Activated CD4-positive, alpha-beta T cell treated with anti-CD3 and anti-CD28 coated beads, Interleukin-2, Interleukin-4, amounts not matched to agents 100 ng/mL and 50 ng/mL, durations not matched to agents 16 hours and 8 hours (primary cell): Measurements from ENCODE around the gene WBP1L.
"Not testable (repeated sequence)": the region's sequence is repeated elsewhere in the genome, so short reads cannot be mapped to it uniquely, and the experiment has no call there.

ENCODE experiments used
- DNase-seq: peaks from one replicate; pipeline ENCODE4 v3.0.0-alpha.2; 2020; ENCODE audit warnings: low spot score

The WBP1L gene

GRCh38 chr10:102743588-102744373, at the start of gene WBP1L:
WBP1L (plus strand) TSS chr10:102743948; CDS start chr10:102744054, 106 bp downstream.
- DNase-seq, result peak; percentile 99

DNA sequence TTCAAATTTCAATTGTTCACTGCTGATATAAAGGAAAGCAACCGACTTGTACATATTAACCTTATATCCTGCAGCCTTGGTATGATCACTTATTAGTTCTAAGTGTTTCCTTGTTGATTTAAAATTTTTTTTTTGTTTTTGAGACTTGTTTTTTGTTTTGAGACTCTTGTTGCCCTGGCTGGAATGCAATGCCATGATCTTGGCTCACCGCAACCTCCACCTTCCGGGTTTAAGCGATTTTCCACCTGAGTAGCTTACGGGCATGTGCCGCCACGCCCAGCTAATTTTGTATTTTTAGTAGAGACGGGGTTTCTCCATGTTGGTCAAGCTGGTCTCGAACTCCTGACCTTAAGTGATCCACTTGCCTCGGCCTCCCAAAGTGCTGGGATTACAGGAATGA, 48.3 kb upstream of the WBP1L start:
- DNase-seq, result not testable (repeated sequence)

- no peak for DNase-seq
Observed at GRCh38 chr10:102696736-102697135, 47.0 kb upstream of the WBP1L start.

- no peak for DNase-seq
Observed at GRCh38 chr10:102698894-102699293, 44.9 kb upstream of the WBP1L start.

DNA sequence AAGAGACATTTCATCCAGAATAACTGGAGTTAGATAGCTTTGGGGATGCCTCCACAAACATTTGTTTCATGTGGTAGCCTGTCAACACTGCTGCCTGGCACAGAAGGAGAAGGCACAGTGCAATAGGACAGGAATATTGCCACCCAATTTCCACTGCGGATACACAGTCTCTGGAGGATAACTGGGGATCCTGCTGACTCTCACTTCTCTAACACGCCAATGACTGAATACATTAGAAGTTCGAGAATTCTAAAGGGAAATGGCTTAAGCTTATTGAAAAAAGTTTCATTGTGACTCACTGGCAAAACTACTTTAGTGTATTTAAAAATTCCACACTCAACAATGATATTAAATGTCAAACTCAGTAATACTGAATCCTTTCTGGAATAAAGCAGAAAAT, 42.5 kb upstream of the WBP1L start:
- no peak for DNase-seq

DNA sequence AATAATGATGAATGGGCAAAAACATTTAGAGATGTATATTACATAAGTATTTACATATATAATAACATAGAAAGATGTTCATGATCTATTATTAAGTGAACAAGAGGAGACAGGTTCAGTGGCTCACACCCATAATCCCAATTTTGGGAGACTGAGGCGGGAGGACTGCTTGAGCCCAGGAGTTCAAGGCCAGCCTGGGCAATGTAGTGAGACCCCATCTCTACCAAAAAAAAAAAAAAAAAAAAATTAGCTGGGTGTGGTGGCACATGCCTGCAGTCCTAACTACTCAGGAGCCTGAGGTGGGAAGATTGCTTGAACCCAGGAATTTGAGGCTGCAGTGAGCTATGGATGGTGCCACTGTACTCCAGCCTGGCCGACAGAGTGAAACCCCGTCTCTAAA, 42.0 kb upstream of the WBP1L start:
- no peak for DNase-seq

GRCh38 chr10:102702742-102703141, 41.0 kb upstream of the WBP1L start:
- DNase-seq, result no peak

- DNase-seq, result no peak
Observed at GRCh38 chr10:102704915-102705314, 38.8 kb upstream of the WBP1L start.

GRCh38 chr10:102705531-102705930, 38.2 kb upstream of the WBP1L start:
- DNase-seq, result no peak

- peak; percentile 89 for DNase-seq
Observed at GRCh38 chr10:102710609-102711008, 33.1 kb upstream of the WBP1L start.

DNA sequence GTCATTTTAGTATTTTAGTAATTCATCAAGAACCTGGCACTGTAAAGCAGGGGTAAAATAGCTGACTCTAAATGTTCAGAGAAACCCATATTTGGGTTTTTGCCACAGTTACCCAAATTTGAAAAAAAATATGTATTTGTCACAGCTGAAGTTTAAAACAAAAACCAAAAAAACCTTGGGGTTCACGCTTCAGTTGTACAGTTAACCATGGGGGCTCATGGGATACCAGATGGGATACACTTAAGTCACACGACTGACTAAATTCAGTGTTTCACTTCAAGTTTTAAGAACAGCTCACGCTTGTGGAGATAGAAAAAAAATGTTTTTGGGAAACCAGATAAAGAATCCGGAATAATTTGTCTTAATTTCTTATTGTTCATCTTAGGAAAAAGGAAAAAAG, 31.7 kb upstream of the WBP1L start:
- peak; percentile 57 for DNase-seq

- DNase-seq, result no peak
Observed at GRCh38 chr10:102712843-102713538, 30.8 kb upstream of the WBP1L start.

DNA sequence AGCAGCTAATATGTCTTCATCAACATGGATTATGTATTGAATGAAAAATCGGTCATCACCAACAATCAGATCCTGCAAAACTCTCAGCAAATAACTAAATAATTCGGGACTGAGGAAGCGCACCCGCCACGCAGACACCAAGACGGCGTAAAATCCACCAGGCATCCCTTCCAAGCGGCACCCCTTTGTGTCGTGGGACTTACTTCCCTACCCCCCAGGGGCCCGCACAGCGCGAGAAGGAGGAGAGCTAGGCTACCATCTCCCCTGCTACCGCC, 30.3 kb upstream of the WBP1L start:
- DNase-seq, result no peak

DNA sequence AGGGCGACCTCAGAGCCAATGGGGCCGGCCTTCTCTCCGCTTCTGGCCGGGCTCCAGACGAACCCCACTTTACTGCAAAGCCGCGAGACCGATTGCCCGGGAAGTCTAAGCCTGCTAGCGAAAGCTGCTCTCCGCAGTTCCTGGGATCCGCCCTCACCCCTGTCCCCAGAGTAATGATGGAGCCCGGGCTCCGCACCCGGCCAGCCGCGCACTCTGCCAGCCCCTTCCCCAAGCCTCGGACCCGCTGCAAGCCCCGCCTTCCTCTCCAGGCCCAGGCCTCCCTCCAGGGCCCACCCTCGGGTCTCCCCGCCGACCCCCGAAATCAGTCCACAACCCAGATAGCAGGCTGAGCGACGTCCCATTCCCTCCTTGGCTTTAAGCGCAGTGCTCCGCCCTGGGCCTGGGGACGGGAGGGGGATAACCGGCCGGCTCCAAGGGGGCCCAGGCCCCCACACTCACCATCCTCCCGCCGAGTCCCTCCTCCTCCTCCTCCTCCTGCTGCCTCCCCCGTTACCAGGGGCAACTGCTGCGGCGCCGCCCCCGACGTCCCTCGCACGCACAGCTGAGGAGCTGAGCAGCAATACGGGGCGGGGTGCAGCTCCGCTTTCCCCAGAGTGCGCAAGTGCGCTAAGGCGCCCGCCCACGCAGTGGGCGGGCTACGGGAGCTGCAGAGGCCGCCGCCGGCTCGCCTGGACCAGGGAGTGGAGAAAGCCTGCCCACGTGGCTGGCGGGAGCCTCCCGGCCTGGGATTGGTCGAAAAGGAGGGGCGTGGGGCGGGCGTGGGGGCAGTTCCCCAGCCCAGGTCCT, 29.7 kb upstream of the WBP1L start, which contains the start of gene ARL3:
Gene ARL3 (minus strand): TSS at position 584 of the 807 bp plus-strand sequence. CDS start 122 bp downstream, at position 462.
- DNase-seq, result peak; percentile 98

- peak; percentile 60 for DNase-seq
Observed at GRCh38 chr10:102714621-102715455, 28.9 kb upstream of the WBP1L start, which contains the start of gene SFXN2. SFXN2 (plus strand) TSS chr10:102714636; CDS start chr10:102726637, 12,001 bp downstream.

- no peak for DNase-seq
Observed at GRCh38 chr10:102715880-102716279, 27.9 kb upstream of the WBP1L start.

DNA sequence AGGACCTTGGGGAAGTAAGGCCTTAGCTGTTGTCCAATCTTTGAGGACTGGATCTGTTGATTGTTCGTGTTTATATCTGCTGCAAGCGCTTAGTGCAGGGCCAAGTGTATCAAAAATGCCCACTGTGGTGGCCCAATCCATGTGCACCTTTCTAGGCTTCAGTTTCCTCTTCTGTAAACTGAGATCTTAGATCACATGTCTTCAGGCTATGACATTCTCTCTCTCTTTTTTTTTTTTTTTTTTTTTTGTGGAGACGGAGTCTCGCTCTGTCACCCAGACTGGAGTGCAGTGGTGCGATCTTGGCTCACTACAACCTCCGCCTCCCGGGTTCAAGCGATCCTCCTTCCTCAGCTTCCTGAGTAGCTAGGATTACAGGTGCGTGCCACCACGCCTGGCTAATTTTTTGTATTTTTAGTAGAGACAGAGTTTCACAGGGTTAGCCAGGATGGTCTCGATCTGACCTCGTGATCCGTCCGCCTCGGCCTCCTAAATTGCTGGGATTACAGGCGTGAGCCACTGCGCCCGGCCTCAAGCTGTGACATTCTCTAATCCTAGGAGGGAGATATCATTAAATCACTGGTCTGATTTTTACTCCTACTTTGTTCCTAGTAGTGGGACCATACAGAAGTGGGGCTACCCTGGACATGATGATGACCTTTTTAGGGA, 26.7 kb upstream of the WBP1L start:
- DNase-seq, result not testable (repeated sequence)

DNA sequence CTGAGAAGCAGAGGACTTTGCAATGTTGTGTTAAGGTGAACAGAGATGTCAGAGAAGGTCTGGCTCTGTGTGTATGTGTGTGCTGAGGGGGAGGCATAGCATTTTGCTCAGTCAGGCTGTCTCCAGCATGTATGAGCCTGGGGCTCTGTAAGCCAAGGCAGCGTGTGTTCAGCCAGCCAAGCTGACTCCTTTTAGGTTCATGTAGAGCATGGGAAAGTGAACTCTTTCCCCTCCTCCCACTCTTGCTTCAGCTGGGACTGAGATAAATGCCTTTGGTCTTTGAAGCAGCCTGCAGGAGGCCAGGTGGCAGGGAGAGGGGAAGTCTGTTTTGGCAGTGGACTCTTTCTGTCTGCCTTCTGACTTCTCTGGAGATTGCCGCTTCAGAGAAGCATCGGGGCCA, 25.5 kb upstream of the WBP1L start:
- no peak for DNase-seq

DNA sequence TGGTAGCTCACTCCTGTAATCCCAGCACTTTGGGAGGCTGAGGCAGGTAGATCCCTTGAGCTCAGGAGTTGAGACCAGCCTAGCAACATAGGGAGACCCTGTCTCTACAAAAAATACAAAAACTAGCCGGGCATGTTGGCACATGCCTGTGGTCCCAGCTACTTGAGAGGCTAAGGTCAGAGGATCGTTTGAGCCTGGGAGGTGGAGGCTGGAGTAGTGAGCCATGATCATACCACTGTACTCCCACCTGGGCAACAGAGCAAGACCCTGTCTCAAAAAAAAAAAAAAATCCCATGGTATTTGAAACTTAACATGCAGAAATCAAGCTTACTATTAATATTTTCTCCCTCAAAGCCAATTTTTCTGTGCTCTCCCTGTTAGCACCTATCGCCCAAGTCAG, 23.4 kb upstream of the WBP1L start:
- DNase-seq, result no peak

DNA sequence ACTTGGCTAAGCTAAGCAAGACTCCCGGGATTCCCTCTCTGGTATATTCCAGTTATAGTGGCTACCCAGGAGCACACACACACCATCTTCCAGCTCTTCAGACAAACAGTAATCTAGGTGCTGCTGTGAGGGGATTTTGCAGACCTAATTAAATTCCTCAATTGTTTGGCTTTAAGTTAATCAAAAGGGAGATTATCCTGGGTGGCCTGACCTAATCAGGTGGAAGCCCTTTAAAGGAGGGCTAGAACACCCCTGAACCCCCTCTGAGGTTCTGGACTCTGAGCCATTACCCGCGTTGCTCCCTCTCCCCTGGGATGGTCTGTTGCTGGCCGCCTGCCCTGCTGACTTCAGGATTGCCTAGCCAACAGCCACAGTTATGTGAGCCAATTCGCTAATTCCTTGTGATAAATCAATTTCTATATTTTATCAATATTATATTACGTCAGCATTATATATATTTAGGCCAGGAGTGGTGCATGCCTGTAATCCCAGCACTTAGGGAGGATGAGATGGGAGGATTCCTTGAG, 22.9 kb upstream of the WBP1L start:
- no peak for DNase-seq

DNA sequence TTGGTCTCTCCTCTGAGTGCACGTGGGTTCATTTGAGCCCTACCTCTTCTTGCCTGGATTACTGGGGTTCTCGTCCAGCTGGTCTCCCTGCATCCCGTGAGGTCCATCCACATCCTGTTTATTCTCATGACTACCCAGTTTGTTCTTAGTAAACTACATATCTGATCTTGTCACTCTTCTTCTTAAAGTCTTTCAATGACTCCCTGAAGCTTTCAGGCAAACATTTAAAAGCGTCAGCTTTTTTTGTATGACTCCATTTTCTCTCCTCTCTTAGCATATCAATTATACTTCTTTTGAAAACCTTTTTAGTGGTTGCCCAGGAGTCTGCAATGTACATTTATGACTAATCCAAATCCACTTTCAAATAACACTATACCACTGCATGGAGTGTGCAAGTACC, 21.8 kb upstream of the WBP1L start:
- DNase-seq, result peak; percentile 23
